Mesenchymal stem cell (in vitro differentiated cells and primary cell): ENCODE data around the gene TUSC2.

Experiments used
- DNase-seq: peaks from one replicate; pipeline ENCODE4 v3.0.0-alpha.2; 2013
- H2AFZ ChIP-seq: one replicate; pipeline ENCODE4 v1.6.1; 2013; ENCODE audit warnings: low read depth, mild to moderate bottlenecking, control low read depth, inconsistent platforms, low read length, moderate library complexity
- H2AK5ac ChIP-seq: 2 replicates; pipeline ENCODE4 v1.6.1; 2013; ENCODE audit warnings: low read length, moderate library complexity, mild to moderate bottlenecking, inconsistent platforms; ENCODE audit not compliant: severe bottlenecking
- H2BK120ac ChIP-seq: one replicate; pipeline ENCODE4 v1.6.1; 2013; ENCODE audit warnings: low read depth, mild to moderate bottlenecking, inconsistent platforms, low read length, moderate library complexity
- H2BK12ac ChIP-seq, 2 experiments: one replicate each; pipeline ENCODE4 v1.6.1; 2013; ENCODE audit warnings: inconsistent platforms in 2 of 2, low read length in 2 of 2, mild to moderate bottlenecking in 2 of 2, moderate library complexity in 2 of 2, control low read depth in 1 of 2
- H2BK15ac ChIP-seq: one replicate; pipeline ENCODE4 v1.6.1; 2013; ENCODE audit warnings: mild to moderate bottlenecking, low read depth, inconsistent platforms; ENCODE audit not compliant: poor library complexity, severe bottlenecking
- H2BK5ac ChIP-seq: 2 replicates; pipeline ENCODE4 v1.6.1; 2013; ENCODE audit warnings: low read depth, mild to moderate bottlenecking, low read length, control low read depth, inconsistent platforms; ENCODE audit not compliant: poor library complexity, severe bottlenecking
- H3K14ac ChIP-seq, 2 experiments: one replicate each; pipeline ENCODE4 v1.6.1; 2013; ENCODE audit warnings: inconsistent platforms in 2 of 2, low read length in 2 of 2, control low read depth in 1 of 2, mild to moderate bottlenecking in 1 of 2, moderate library complexity in 1 of 2
- H3K18ac ChIP-seq, 2 experiments: one replicate each; pipeline ENCODE4 v1.6.1; 2013; ENCODE audit warnings: inconsistent platforms in 2 of 2, low read length in 2 of 2, control low read depth in 1 of 2, low read depth in 1 of 2, mild to moderate bottlenecking in 1 of 2
- H3K23ac ChIP-seq, 2 experiments: one replicate each; pipeline ENCODE4 v1.6.1; 2013; ENCODE audit warnings: inconsistent platforms in 2 of 2, low read length in 2 of 2, mild to moderate bottlenecking in 2 of 2, moderate library complexity in 2 of 2, control low read depth in 1 of 2
- H3K27ac ChIP-seq: 2 replicates; pipeline ENCODE4 v1.5.1; 2013; ENCODE audit warnings: mild to moderate bottlenecking, moderate library complexity, low read length, control low read depth, inconsistent platforms; ENCODE audit not compliant: poor library complexity, severe bottlenecking
- H3K27me3 ChIP-seq, 2 experiments: 2 replicates each; pipeline versions ENCODE4 v1.6.1 to v1.7.0; 2013; ENCODE audit warnings: low read length in 2 of 2, mild to moderate bottlenecking in 2 of 2, moderate library complexity in 2 of 2, control low read depth in 1 of 2, inconsistent platforms in 1 of 2; ENCODE audit not compliant: control insufficient read depth in 1 of 2, insufficient read depth in 1 of 2
- H3K36me3 ChIP-seq, 2 experiments: 2 replicates each; pipeline versions ENCODE4 v1.6.1 to v1.7.0; 2013; ENCODE audit warnings: low read length in 2 of 2, control low read depth in 1 of 2, inconsistent platforms in 1 of 2, low read depth in 1 of 2, mild to moderate bottlenecking in 1 of 2; ENCODE audit not compliant: insufficient read depth in 2 of 2, control insufficient read depth in 1 of 2
- H3K4ac ChIP-seq, 2 experiments: one replicate each; pipeline ENCODE4 v1.6.1; 2013; ENCODE audit warnings: inconsistent platforms in 2 of 2, low read length in 2 of 2, mild to moderate bottlenecking in 2 of 2, moderate library complexity in 2 of 2, control low read depth in 1 of 2, low read depth in 1 of 2
- H3K4me1 ChIP-seq: 2 replicates; pipeline ENCODE4 v1.6.1; 2013; ENCODE audit warnings: low read depth, low read length, control low read depth; ENCODE audit not compliant: control insufficient read depth, insufficient read depth
- H3K4me2 ChIP-seq: 2 replicates; pipeline ENCODE4 v1.6.1; 2013; ENCODE audit warnings: low read length, mild to moderate bottlenecking, inconsistent platforms; ENCODE audit not compliant: poor library complexity, severe bottlenecking
- H3K4me3 ChIP-seq, 2 experiments: 2 replicates each; pipeline versions ENCODE4 v1.5.1 to v1.7.0; 2013; ENCODE audit warnings: low read length in 2 of 2, mild to moderate bottlenecking in 2 of 2, control low read depth in 1 of 2, low read depth in 1 of 2; ENCODE audit not compliant: insufficient read depth in 1 of 2
- H3K79me1 ChIP-seq: replicated peaks from 2 replicates; pipeline ENCODE4 v1.6.1; 2013; ENCODE audit warnings: mild to moderate bottlenecking, control low read depth, low read length, inconsistent platforms; ENCODE audit not compliant: poor library complexity, severe bottlenecking
- H3K9ac ChIP-seq: 2 replicates; pipeline ENCODE4 v1.7.0; 2013; ENCODE audit warnings: mild to moderate bottlenecking, low read length, moderate library complexity
- H3K9me3 ChIP-seq: 2 replicates; pipeline ENCODE4 v1.7.0; 2013; ENCODE audit warnings: mild to moderate bottlenecking, low read length; ENCODE audit not compliant: control insufficient read depth
- H4K8ac ChIP-seq: one replicate; pipeline ENCODE4 v1.6.1; 2013; ENCODE audit warnings: inconsistent platforms, mild to moderate bottlenecking, low read length, moderate library complexity
- H4K91ac ChIP-seq: one replicate; pipeline ENCODE4 v1.6.1; 2013; ENCODE audit warnings: mild to moderate bottlenecking, low read length, inconsistent platforms
- WGBS: methylation state at CpG from one replicate; pipeline ENCODE4 v1.1.7; 2013; ENCODE audit warnings: mixed read lengths; 5-methylcytosine and 5-hydroxymethylcytosine counted together

The TUSC2 gene

DNA sequence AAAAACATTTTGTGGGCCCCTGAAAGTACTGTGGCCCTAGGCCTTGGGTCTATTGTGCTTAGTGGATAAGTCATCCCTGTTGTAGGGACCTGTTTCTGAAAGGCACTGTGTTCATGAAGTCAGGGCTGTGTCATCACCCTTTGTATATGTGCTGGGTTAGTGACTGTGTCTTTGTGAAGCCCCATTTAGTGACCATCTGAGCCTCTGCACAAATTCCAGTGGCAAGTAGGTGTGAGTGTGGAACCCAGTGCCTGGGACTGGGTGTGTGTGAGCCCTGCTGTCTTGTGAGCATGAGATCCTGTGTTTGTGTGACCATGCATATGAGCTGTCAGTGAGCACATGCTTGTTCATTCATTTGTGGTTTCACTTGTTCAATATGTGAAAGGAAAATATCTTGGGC lies 23.4 kb downstream of the TUSC2 start:
- Histone ChIP-seq H3K27me3 (no peaks in the 10 kb centered on the region), H3K14ac (no peak overlapping the region), H2AFZ (no peak overlapping the region), H3K9ac (no peak overlapping the region), H3K18ac (no peak overlapping the region), H3K23ac (no peak overlapping the region), H3K4me1 (peaks cover 29% of the 10 kb centered on the region), H3K4me3 (no peak overlapping the region), H2BK120ac (no peak overlapping the region), H2BK15ac (no peak overlapping the region), H2BK12ac (no peak overlapping the region), H4K8ac (no peak overlapping the region), H3K4me2 (no peak overlapping the region), H3K36me3 (peaks cover 0 to 3% of the 10 kb centered on the region in 2 experiments), H4K91ac (no peak overlapping the region), H3K79me1 (peaks cover 4% of the 10 kb centered on the region), H2BK5ac (no peak overlapping the region), H2AK5ac (no peak overlapping the region), H3K4ac (no peak overlapping the region), H3K27ac (no peak overlapping the region), H3K9me3 (peaks cover 3% of the 10 kb centered on the region)
- DNase-seq = peak; percentile 34

DNA sequence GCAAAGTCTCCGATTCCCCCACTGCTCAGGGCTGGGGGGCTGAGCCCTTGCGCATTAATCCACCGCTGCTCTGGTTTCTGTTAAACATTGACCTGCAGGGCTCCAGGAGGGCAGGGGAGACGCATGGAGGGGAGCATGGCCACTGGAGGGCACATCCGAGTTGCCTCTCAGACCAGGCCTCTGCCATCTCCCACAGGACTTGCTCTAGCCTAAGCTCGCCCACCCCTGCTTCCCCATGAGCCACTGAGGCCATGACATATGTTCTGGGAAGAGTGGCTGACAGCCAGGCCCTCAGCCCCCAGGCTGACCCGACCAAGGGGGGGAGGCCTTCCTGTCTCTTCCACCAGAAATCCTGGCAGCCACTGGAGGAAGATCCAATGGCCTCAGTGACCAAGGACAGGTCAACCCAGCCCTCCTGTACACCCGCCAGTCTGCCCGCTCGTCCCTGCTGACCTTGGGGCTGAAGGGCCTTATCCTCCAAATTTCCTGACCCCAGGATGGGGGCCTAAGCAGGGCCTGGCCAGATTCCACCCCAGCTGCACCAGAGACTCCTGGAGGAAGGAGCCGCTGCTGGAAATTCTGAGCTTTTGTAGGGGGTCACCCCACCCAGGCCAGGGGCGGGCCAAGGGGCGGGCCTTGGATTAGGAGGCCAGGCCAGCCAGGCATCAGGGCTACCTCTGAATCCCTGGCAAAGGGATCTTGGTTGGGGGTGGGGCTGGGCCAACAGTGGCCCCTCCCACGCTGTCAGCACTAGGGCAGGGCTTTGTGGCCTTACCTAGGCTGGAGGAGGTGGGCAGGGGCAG lies 24.8 kb downstream of the TUSC2 start, which contains the start of gene HYAL1:
Gene HYAL1, minus strand, starts transcription at position 562 of the 803 bp plus-strand sequence. CDS start 618 bp downstream, outside the sequence.
- no peak within 1 kb of the TSS for H3K4me2 ChIP-seq
- no peak within 1 kb of the TSS for H3K4me3 ChIP-seq
- DNase-seq = no peak
- WGBS = 80% methylated on average over 14 of the region's 14 CpGs
- no peaks in the 10 kb centered on the region for H3K27me3 ChIP-seq
- peak within 1 kb of the TSS; percentile 59 for H2AK5ac ChIP-seq
- peaks cover 34% of the 10 kb centered on the region for H3K4me1 ChIP-seq
- H4K91ac ChIP-seq = no peak within 1 kb of the TSS
- no peak within 1 kb of the TSS for H3K23ac ChIP-seq
- H3K14ac ChIP-seq = no peak within 1 kb of the TSS
- no peaks in the 10 kb centered on the region for H3K9me3 ChIP-seq
- no peak within 1 kb of the TSS for H2AFZ ChIP-seq
- H3K36me3 ChIP-seq = no peaks in the 10 kb centered on the region
- H4K8ac ChIP-seq = no peak within 1 kb of the TSS
- H2BK15ac ChIP-seq = no peak within 1 kb of the TSS
- H2BK120ac ChIP-seq = no peak within 1 kb of the TSS
- H3K9ac ChIP-seq = peak within 1 kb of the TSS; percentile 22
- peak within 1 kb of the TSS in 1 of 2 experiments; percentile 21 for H2BK12ac ChIP-seq
- no peak within 1 kb of the TSS for H3K18ac ChIP-seq
- H3K4ac ChIP-seq = no peak within 1 kb of the TSS
- H2BK5ac ChIP-seq = no peak within 1 kb of the TSS
- peaks cover 9% of the 10 kb centered on the region for H3K79me1 ChIP-seq
- no peak within 1 kb of the TSS for H3K27ac ChIP-seq

DNA sequence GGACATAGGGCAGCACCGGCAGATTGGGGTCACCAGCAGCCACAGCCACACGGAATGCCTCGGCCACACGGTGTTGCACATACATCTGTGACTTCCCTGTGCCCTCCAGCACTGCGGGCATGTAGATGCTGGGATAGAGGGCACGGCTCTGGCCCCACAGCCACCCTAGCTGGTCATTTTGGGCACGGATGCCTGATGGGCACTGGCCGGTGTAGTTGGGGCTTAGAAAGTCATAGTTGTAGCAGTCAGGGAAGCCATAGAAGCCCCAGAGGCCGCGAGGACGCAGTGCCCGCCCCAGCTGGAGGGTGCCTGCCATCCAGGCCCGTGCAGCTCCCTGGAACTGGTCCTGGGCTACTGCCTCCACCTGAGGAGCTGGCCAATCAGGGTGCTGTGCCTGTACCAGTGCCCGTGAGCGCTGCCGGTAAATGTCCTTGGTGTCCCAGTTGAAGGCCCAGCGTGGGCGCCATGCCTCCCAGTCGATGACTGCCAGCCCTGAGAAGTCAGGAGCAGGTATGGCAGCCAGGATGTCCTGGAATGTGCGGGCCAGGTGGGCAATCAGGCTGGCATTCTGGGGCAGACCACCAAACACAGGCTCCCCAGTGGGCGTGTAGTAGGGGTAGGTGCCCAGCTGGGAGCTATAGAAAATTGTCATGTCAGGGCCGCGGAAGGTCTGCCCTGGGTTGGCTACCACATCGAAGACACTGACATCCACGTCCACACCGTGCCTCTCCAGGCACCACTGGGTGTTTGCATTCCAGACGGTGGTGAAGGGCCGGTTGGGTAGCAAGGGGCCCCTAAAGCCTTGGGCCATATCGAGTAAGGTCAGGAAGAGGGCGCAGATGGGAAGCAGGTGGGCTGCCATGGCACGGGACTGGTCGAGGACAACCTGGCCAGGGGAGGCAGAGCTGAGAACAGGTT lies 25.7 kb downstream of the TUSC2 start:
- no peak for DNase-seq
- Histone ChIP-seq H3K36me3 (peaks cover 0 to 4% of the 10 kb centered on the region in 2 experiments), H3K27me3 (no peaks in the 10 kb centered on the region), H3K14ac (peak overlapping the region in 1 of 2 experiments; percentile 55), H3K9me3 (no peaks in the 10 kb centered on the region), H3K23ac (no peak overlapping the region), H2BK12ac (peak overlapping the region in 1 of 2 experiments; percentile 21), H2AK5ac (peak overlapping the region; percentile 23), H4K91ac (peak overlapping the region; percentile 47), H2BK5ac (no peak overlapping the region), H3K79me1 (peaks cover 12% of the 10 kb centered on the region), H3K9ac (no peak overlapping the region), H3K4me3 (no peak overlapping the region), H3K27ac (no peak overlapping the region), H3K4me2 (no peak overlapping the region), H3K18ac (no peak overlapping the region), H2AFZ (no peak overlapping the region), H2BK120ac (no peak overlapping the region), H4K8ac (peak overlapping the region; percentile 5), H3K4ac (no peak overlapping the region), H2BK15ac (no peak overlapping the region), H3K4me1 (peaks cover 36% of the 10 kb centered on the region)
- 97% methylated on average over 32 of the region's 32 CpGs for WGBS
